Measurements from ENCODE around the gene FAM47E. TPM values are rescaled to one million over a fixed set of nuclear protein-coding genes. Genes with fewer than 3 reads are reported as not detected.

Gene FAM47E
- total RNA-seq, 1 donor from 2014 or later = 2.9 TPM

- no peak overlapping the region for H3K4me3 Mint-ChIP-seq (ENCODE audit: unreplicated experiment)
- no peak for DNase-seq
- peaks cover 6% of the 10 kb centered on the region for H3K36me3 Mint-ChIP-seq (ENCODE audit: unreplicated experiment)
- peaks cover 19% of the 10 kb centered on the region for H3K9me3 Mint-ChIP-seq (ENCODE audit: unreplicated experiment)
- H3K27me3 Mint-ChIP-seq (ENCODE audit: unreplicated experiment) = peaks cover 14% of the 10 kb centered on the region
- peaks cover 41% of the 10 kb centered on the region for H3K4me1 Mint-ChIP-seq (ENCODE audit: low read depth, unreplicated experiment)
- H3K27ac Mint-ChIP-seq (ENCODE audit: unreplicated experiment) = no peak overlapping the region
- no peak for TF ChIP-seq CTCF (IDR thresholded peaks at IDR 0.05; ENCODE audit: partially characterized antibody, unreplicated experiment)
Observed at GRCh38 chr4:76215077-76215476, 36.4 kb upstream of the FAM47E start.

- Mint-ChIP-seq H3K36me3 (ENCODE audit: unreplicated experiment) (peaks cover 6% of the 10 kb centered on the region), H3K27me3 (ENCODE audit: unreplicated experiment) (peaks cover 14% of the 10 kb centered on the region), H3K27ac (ENCODE audit: unreplicated experiment) (no peak overlapping the region), H3K4me3 (ENCODE audit: unreplicated experiment) (no peak overlapping the region), H3K9me3 (ENCODE audit: unreplicated experiment) (peaks cover 16% of the 10 kb centered on the region), H3K4me1 (ENCODE audit: low read depth, unreplicated experiment) (peaks cover 32% of the 10 kb centered on the region)
- DNase-seq = no peak
- no peak for TF ChIP-seq CTCF (IDR thresholded peaks at IDR 0.05; ENCODE audit: partially characterized antibody, unreplicated experiment)
Observed at GRCh38 chr4:76216524-76216923, 35.0 kb upstream of the FAM47E start.

- Mint-ChIP-seq H3K27ac (ENCODE audit: unreplicated experiment) (peak overlapping the region; percentile 66), H3K4me1 (ENCODE audit: low read depth, unreplicated experiment) (peaks cover 29% of the 10 kb centered on the region), H3K9me3 (ENCODE audit: unreplicated experiment) (peaks cover 16% of the 10 kb centered on the region), H3K4me3 (ENCODE audit: unreplicated experiment) (peak overlapping the region; percentile 70), H3K36me3 (ENCODE audit: unreplicated experiment) (peaks cover 6% of the 10 kb centered on the region), H3K27me3 (ENCODE audit: unreplicated experiment) (peaks cover 14% of the 10 kb centered on the region)
- no peak for TF ChIP-seq CTCF (IDR thresholded peaks at IDR 0.05; ENCODE audit: partially characterized antibody, unreplicated experiment)
- no peak for DNase-seq
Observed at GRCh38 chr4:76216975-76217814, 34.3 kb upstream of the FAM47E start.

GRCh38 chr4:76219299-76220055 is 32.0 kb upstream of the FAM47E start:
- no peak for DNase-seq
- Mint-ChIP-seq H3K9me3 (ENCODE audit: unreplicated experiment) (peaks cover 5% of the 10 kb centered on the region), H3K4me3 (ENCODE audit: unreplicated experiment) (no peak overlapping the region), H3K36me3 (ENCODE audit: unreplicated experiment) (no peaks in the 10 kb centered on the region), H3K27me3 (ENCODE audit: unreplicated experiment) (peaks cover 5% of the 10 kb centered on the region), H3K27ac (ENCODE audit: unreplicated experiment) (no peak overlapping the region), H3K4me1 (ENCODE audit: low read depth, unreplicated experiment) (peaks cover 24% of the 10 kb centered on the region)
- TF ChIP-seq CTCF (IDR thresholded peaks at IDR 0.05; ENCODE audit: partially characterized antibody, unreplicated experiment) = no peak

GRCh38 chr4:76224171-76224570 is 27.4 kb upstream of the FAM47E start:
- no peaks in the 10 kb centered on the region for H3K4me1 Mint-ChIP-seq (ENCODE audit: low read depth, unreplicated experiment)
- peaks cover 3% of the 10 kb centered on the region for H3K27me3 Mint-ChIP-seq (ENCODE audit: unreplicated experiment)
- no peak for DNase-seq
- H3K27ac Mint-ChIP-seq (ENCODE audit: unreplicated experiment) = no peak overlapping the region
- H3K36me3 Mint-ChIP-seq (ENCODE audit: unreplicated experiment) = peaks cover 31% of the 10 kb centered on the region
- TF ChIP-seq CTCF (IDR thresholded peaks at IDR 0.05; ENCODE audit: partially characterized antibody, unreplicated experiment) = no peak
- H3K4me3 Mint-ChIP-seq (ENCODE audit: unreplicated experiment) = no peak overlapping the region
- H3K9me3 Mint-ChIP-seq (ENCODE audit: unreplicated experiment) = peaks cover 9% of the 10 kb centered on the region

Measured in glutamatergic neuron (in vitro differentiated cells).